NCI-H187 treated with DMSO at 0.1 percent for 48 hours (cell line): Measurements from ENCODE around the gene FBXO47.
"Not testable (repeated sequence)": the region's sequence is repeated elsewhere in the genome, so short reads cannot be mapped to it uniquely, and the experiment has no call there.

ENCODE experiments used
- DNase-seq: peaks from one replicate; lab custom pipeline; 2025; lab: John Stamatoyannopoulos, UW

The FBXO47 gene

DNA sequence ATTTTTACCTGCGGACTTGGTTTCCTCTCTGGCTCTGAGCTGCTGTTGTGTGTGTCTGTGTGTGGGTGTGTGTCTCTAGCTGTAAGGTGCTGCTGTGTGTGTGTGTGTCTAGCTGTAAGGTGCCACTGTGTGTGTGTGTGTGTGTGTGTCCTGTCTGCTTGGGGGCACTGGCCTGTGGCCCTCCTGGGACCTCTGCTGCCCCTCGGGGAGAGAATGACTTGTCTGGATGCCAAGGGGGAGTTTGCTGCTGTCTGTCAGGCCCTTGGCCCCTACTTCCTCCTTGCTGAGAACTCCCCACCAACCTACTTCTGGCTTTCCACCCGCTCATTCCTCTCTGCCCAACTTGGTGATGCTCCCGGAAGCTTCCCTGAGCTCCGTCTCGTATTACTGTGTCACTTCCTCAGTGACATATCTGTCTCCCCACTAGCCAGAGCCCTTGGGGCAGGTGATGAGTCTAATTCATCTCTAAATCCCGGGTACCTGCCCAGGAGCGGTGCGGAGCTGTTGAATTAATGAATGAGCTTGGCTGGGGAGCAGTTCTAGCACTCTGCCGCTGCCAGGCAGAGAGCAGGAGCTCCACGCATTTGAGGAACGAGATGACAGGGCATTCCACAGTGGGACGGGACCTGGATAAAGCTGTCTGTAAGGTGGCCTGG lies 45.3 kb downstream of the FBXO47 start:
- DNase-seq = no peak

- DNase-seq = no peak
These were observed 46.6 kb downstream of the FBXO47 start for GRCh38 chr17:38920374-38921291.

DNA sequence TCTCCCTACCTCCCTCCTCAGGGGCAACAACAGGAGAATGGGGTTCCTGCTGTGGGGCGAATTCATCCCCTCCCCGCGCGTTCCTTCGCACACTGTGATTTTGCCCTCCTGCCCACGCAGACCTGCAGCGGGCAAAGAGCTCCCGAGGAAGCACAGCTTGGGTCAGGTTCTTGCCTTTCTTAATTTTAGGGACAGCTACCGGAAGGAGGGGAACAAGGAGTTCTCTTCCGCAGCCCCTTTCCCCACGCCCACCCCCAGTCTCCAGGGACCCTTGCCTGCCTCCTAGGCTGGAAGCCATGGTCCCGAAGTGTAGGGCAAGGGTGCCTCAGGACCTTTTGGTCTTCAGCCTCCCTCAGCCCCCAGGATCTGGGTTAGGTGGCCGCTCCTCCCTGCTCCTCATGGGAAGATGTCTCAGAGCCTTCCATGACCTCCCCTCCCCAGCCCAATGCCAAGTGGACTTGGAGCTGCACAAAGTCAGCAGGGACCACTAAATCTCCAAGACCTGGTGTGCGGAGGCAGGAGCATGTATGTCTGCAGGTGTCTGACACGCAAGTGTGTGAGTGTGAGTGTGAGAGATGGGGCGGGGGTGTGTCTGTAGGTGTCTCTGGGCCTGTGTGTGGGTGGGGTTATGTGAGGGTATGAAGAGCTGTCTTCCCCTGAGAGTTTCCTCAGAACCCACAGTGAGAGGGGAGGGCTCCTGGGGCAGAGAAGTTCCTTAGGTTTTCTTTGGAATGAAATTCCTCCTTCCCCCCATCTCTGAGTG lies 47.7 kb downstream of the FBXO47 start:
- DNase-seq = no peak

DNA sequence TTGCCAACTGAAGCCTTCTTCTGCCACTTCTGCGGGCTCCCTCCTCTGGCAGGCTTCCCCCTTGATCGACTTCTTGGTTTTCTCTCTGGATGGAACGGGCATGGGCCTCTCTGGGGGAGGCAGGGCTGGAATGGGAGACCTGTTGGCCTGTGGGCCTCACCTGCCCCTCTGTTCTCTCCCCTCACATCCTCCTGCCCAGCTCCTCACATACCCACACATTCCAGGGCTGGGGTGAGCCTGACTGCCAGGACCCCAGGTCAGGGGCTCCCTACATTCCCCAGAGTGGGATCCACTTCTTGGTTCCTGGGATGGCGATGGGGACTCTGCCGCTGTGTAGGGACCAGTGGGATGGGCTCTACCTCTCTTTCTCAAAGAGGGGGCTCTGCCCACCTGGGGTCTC lies 48.3 kb downstream of the FBXO47 start:
- DNase-seq = no peak

GRCh38 chr17:38918129-38918913 lies 48.9 kb downstream of the FBXO47 start:
- no peak for DNase-seq

DNA sequence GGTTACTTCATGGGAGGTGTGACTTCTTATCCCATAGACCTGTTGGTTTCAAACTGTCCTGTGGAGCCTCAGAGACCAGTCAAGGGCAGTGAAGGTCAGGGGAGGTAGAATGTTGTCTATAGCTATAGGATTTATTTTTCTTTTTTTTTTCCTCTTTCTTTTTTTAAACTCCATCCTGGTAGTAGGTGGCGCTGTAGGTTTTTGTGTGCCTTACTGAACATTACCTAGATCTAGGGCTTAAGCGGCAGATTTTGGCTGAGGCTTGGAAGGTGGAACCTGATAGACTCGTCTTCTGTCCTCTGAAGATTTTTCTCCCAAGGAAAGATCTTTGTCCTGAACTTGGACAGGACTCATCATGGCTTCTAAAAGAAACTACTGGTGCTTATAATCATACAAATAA lies 49.9 kb downstream of the FBXO47 start:
- DNase-seq = no peak

DNA sequence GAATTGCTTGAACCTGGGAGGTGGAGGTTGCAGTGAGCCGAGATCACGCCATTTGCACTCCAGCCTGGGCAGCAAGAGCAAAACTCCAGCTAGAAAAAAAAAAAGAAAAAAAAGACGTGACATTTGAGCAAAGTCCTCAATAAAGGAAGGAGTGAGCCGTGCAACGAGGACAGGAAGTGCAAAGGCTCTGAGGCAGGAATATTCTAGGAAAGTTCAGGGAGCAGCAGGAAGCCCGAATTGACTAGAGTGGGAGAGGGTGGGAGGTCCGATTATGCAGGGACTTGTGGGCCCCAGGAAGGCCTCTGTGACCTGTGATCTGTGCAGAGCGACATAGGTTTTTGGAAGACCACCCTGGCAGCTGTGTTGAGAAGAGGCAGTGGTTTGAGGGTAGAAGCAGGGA lies 50.4 kb downstream of the FBXO47 start:
- DNase-seq = no peak

- no peak for DNase-seq
These were observed 51.6 kb downstream of the FBXO47 start for GRCh38 chr17:38915639-38915995.

- DNase-seq = no peak
These were observed 52.2 kb downstream of the FBXO47 start for GRCh38 chr17:38914741-38915638.

- no peak for DNase-seq
These were observed 54.9 kb downstream of the FBXO47 start for GRCh38 chr17:38912221-38912813.

GRCh38 chr17:38911731-38912081 lies 55.5 kb downstream of the FBXO47 start:
- DNase-seq = not testable (repeated sequence)

DNA sequence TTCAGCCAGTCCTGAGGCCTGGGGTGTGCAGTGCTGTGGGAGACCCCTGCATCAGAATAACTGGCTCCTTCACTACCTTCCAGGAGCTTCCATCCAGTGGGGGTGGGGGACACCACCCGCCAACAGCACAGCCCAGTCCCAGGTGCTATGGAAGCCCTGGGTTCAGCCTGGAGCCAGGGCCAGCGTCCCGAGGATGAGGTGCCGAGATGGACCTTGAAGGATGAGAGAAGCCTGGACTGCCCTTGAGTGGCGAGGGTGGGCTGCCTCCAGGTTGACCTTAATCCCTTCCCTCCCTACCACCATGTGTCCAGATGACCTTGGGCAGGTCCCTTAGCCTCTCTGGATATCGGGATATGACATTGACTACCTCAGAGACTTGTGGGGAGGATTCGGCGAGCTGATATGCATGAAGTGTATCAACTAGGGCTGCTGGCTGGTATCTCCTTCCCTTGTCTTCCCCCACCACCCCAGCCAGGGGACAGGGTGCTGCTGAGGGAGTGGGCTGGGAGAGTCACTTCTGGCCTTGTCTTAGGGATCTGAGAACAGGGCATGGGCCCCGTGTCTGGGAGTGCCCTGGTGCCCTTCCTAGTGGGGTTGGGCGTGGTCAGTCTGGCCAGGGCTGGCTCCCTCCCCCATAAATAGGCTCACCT lies 56.0 kb downstream of the FBXO47 start:
- no peak for DNase-seq

DNA sequence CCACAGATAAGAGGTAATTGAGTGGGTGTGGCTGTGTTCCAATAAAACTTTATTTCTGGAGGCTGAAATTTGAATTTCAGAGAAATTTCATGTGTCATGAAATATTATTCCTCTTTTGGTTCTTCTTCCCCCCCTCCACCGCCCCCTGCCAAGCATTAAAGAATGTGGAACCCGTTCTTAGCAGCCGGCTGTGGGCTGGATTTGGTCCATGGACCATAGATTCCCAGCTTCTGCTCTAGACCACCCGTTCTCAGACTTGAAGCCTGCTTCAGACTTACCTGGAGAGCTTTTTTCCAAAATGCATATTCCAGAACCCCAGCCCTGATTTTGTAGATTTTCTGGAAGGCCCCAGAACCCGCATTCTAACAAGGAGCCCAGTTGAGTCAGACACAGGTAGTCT lies 56.9 kb downstream of the FBXO47 start:
- no peak for DNase-seq

GRCh38 chr17:38908676-38909181 lies 58.5 kb downstream of the FBXO47 start:
- DNase-seq = no peak

DNA sequence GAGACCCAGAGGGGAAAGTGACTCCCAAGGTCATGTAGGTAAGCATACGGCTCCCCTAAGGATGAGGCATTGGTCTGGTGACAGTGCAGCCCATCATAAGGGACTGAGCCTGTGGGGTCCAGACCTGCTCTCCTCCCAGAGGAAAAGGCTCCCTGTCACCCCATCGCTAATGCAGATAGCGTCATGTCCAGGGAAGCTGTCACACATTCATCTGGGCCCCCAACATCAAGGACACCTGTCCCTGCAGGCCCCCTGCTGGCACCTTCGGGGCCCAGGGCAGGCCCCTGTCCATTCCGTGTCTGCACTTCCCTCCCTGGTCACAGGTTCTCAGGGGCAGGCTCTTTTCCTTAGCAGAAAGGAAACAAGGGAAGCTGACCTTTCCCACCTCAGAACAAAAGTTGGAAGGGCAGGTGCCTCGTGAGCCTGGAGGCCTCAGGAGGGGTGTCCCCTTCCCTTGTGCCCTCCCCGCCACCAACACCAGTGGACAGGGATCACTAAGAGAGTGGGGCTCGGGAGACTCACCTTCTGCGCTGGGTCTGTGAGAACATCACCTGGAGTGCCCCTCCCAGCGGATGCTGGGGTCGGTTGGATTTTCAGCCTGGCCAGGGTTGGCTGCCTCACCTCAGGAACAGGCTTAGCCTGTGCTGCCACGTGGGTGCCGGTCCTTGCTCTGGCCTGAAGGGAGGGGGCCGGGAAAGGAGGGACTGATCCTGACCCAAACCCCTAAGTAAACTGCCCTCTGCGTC lies 59.1 kb downstream of the FBXO47 start:
- DNase-seq = no peak

- DNase-seq = no peak
These were observed 60.6 kb downstream of the FBXO47 start for GRCh38 chr17:38906460-38907228.

DNA sequence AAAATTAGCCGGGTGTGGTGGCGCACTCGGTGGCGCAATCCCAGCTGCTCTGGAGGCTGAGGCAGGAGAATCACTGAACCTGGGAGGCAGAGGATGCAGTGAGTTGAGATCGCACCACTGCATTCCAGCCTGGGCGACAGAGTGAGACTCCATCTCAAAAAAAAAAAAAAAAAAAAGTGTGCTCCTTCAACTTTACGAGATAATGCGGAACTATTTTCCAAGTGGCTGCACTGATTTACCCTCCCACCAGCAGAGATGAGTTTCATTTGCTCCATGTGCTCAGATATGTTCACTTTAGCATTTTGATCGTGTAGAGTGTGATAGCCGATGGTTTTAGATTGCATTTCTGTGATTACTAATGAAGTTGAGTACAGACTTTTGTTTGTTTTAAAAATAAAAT lies 61.8 kb downstream of the FBXO47 start:
- DNase-seq = no peak

DNA sequence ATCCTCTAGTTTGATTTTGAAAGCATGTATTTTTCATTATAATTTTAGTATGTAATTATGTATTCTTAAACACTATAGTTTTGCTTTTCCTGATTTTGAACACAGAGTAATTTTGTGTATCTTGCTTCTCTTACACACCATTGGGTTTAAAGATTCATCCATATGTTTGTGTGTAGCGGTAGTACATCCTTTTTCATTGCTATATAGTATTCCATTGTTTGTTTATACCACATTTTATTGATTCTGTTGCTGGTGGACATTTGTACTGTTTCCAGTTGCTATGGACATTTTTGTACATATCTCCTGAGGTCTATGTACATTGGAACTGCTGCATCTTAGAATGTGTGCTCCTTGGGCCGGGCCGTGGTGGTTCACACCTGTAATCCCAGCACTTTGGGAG lies 62.3 kb downstream of the FBXO47 start:
- DNase-seq = no peak
